Neural cell (in vitro differentiated cells): ENCODE data around the gene CALHM2. TPM values are rescaled to one million over a fixed set of nuclear protein-coding genes. Genes with fewer than 3 reads are reported as not detected.

Source experiments
- H2AFZ ChIP-seq: fragments of 200-600, 300-800 bp; sonication (generic), shearing (Covaris generic); 2 replicates; pipeline ENCODE4 v1.6.0; 2014; ENCODE audit warnings: low read depth, mild to moderate bottlenecking, antibody characterized with exemption, low read length, moderate library complexity
- H3F3A ChIP-seq: fragments of 200-600 bp; shearing (Covaris generic); 2 replicates; pipeline ENCODE4 v1.6.1; 2016; ENCODE audit warnings: mild to moderate bottlenecking, moderate library complexity, mixed read lengths, antibody characterized with exemption, low read length; ENCODE audit not compliant: insufficient read depth, poor library complexity, severe bottlenecking
- H3K27ac ChIP-seq: fragments of 200-600, 300-800 bp; sonication (generic), shearing (Covaris generic); 2 replicates; pipeline ENCODE4 v1.5.1; 2014; ENCODE audit warnings: mild to moderate bottlenecking, low read length, moderate library complexity
- H3K27me3 ChIP-seq: fragments of 300-800, 200-600 bp; sonication (generic), shearing (Covaris generic); 2 replicates; pipeline ENCODE4 v1.6.0; 2014; ENCODE audit warnings: mild to moderate bottlenecking, low read depth, low read length, moderate library complexity; ENCODE audit not compliant: insufficient read depth
- H3K36me3 ChIP-seq: fragments of 300-800, 200-600 bp; sonication (generic), shearing (Covaris generic); 2 replicates; pipeline ENCODE4 v1.5.1; 2014; ENCODE audit warnings: mild to moderate bottlenecking, antibody characterized with exemption, low read length, moderate library complexity; ENCODE audit not compliant: insufficient read depth
- H3K4me2 ChIP-seq: fragments of 300-800, 200-600 bp; sonication (generic), shearing (Covaris generic); 2 replicates; pipeline ENCODE4 v1.6.0; 2014; ENCODE audit warnings: mild to moderate bottlenecking, low read length
- H3K4me3 ChIP-seq: fragments of 300-800, 200-600 bp; sonication (generic), shearing (Covaris generic); 2 replicates; pipeline ENCODE4 v1.5.1; 2014; ENCODE audit warnings: mild to moderate bottlenecking, low read length, moderate library complexity
- H3K79me2 ChIP-seq: fragments of 200-600 bp; shearing (Covaris generic); replicated peaks from 2 replicates; pipeline ENCODE4 v1.6.0; 2014; ENCODE audit warnings: mild to moderate bottlenecking, low read length, moderate library complexity; ENCODE audit not compliant: insufficient read depth
- H3K9ac ChIP-seq: fragments of 300-800, 200-600 bp; sonication (generic), shearing (Covaris generic); 2 replicates; pipeline ENCODE4 v1.6.1; 2016; ENCODE audit warnings: mild to moderate bottlenecking, low read length, mixed read lengths
- H3K9me2 ChIP-seq: fragments of 200-600 bp; shearing (Covaris generic); 2 replicates; pipeline ENCODE4 v1.6.1; 2016; ENCODE audit warnings: mild to moderate bottlenecking, low read length, mixed read lengths; ENCODE audit not compliant: insufficient read depth
- H3K9me3 ChIP-seq: fragments of 200-600, 300-800 bp; sonication (generic), shearing (Covaris generic); 2 replicates; pipeline ENCODE4 v1.6.1; 2016; ENCODE audit warnings: mild to moderate bottlenecking, mixed run types, low read length, moderate library complexity, mixed read lengths
- H4K20me1 ChIP-seq: fragments of 200-600 bp; shearing (Covaris generic); 2 replicates; pipeline ENCODE4 v1.6.1; 2016; ENCODE audit warnings: mild to moderate bottlenecking, mixed run types; ENCODE audit not compliant: insufficient read depth
- EP300 ChIP-seq: fragments of 450-650 bp; conservative IDR thresholded peaks from 2 replicates; pipeline ENCODE4 v1.6.1; 2014; ENCODE audit warnings: antibody characterized with exemption, mild to moderate bottlenecking, moderate library complexity; ENCODE audit not compliant: poor library complexity, severe bottlenecking
- EZH2 ChIP-seq: fragments of 200-600, 300-800 bp; shearing (Covaris generic), sonication (generic); IDR thresholded peaks from 2 replicates; pipeline ENCODE4 v1.6.1; 2014; ENCODE audit warnings: antibody characterized with exemption, low read length, borderline replicate concordance, mild to moderate bottlenecking; ENCODE audit not compliant: insufficient read depth, poor library complexity, severe bottlenecking
- MXI1 ChIP-seq: fragments of 450-650 bp; conservative IDR thresholded peaks from 2 replicates; pipeline ENCODE4 v1.6.1; 2014; ENCODE audit warnings: antibody characterized with exemption, mild to moderate bottlenecking; ENCODE audit not compliant: poor library complexity, severe bottlenecking
- POLR2AphosphoS5 ChIP-seq: IDR thresholded peaks from 2 replicates; pipeline ENCODE4 v1.6.1; 2012
- RAD21 ChIP-seq: fragments of 450-650 bp; conservative IDR thresholded peaks from 2 replicates; pipeline ENCODE4 v1.6.1; 2014; ENCODE audit warnings: antibody characterized with exemption, mild to moderate bottlenecking, moderate library complexity
- SMC3 ChIP-seq: fragments of 450-650 bp; conservative IDR thresholded peaks from 2 replicates; pipeline ENCODE4 v1.6.1; 2014; ENCODE audit warnings: antibody characterized with exemption, mild to moderate bottlenecking, moderate library complexity; ENCODE audit not compliant: poor library complexity
- TAF1 ChIP-seq: IDR thresholded peaks from 2 replicates; pipeline ENCODE4 v1.6.1; 2012; ENCODE audit warnings: low read depth
- polyA plus RNA-seq: library from polyadenylated mRNA; depleted of rRNA; stranded (reverse); fragments of >200 nt; gene quantifications from 2 replicates; pipeline ENCODE4 v1.2.3, GENCODE V29; 2014
- TF ChIP-seq, protein P1 (sequence below): fragments of 450-650 bp; IDR thresholded peaks from 2 replicates; pipeline ENCODE4 v1.5.1; 2014; ENCODE audit warnings: antibody characterized with exemption, mild to moderate bottlenecking, moderate library complexity; ENCODE audit not compliant: poor library complexity, severe bottlenecking
- TF ChIP-seq, protein P2 (sequence below): IDR thresholded peaks from 2 replicates; pipeline ENCODE4 v1.6.1; 2012; ENCODE audit warnings: borderline replicate concordance

Gene CALHM2
- polyA plus RNA-seq, 1 donor from 2014 or later, result not detected

DNA sequence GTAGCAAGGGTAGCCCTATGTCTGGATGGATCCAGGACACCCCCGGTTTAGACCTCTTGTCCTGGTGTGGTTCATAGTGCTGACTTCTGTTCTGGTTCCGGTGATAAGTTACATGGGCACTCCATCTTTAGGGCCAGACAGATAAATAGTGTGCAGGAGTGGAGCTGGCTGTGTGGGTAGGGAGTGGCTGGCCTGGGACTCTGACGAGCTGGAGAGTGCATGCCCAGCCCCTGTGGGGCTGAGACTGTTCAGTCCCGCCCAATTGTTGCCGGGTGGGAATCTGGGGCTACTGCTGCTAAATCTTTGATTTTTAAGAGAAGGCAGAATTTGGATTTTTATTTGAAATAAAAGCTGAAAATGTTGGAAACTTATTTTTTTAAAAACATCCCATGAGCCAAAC lies 28.4 kb downstream of the CALHM2 start:
- H4K20me1 ChIP-seq, result no peaks in the 10 kb centered on the region

DNA sequence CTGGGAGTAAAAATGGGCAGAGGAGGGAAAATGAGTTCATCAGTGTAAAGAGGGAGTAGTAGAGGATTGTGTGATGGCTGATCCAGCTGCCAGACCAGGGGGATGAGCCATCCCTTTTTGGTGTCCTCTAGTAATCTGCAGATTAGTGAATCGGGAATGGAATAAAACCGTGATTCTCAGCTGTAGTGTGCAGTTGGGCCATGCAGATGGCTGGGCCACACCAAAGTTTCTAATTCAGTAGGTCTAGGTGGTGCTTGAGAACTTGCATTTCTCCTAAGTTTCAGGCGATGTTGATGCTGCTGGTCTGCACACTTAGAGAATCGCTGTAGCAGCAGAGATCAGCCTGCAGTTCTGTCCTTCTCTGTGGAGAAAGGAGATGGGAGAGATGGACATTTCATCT lies 33.1 kb downstream of the CALHM2 start:
- Histone ChIP-seq H3K36me3 (no peaks in the 10 kb centered on the region), H3K79me2 (no peaks in the 10 kb centered on the region), H3F3A (no peaks in the 10 kb centered on the region), H2AFZ (no peak overlapping the region), H3K27ac (no peak overlapping the region), H3K9me3 (no peaks in the 10 kb centered on the region), H3K9ac (no peak overlapping the region), H3K4me2 (no peak overlapping the region), H3K4me3 (no peak overlapping the region), H3K9me2 (no peaks in the 10 kb centered on the region), H4K20me1 (no peaks in the 10 kb centered on the region), H3K27me3 (no peaks in the 10 kb centered on the region)
- no peak for TF ChIP-seq RAD21
- no peak for TF ChIP-seq EP300
- TF ChIP-seq MXI1, result no peak
- TF ChIP-seq, protein P1, sequence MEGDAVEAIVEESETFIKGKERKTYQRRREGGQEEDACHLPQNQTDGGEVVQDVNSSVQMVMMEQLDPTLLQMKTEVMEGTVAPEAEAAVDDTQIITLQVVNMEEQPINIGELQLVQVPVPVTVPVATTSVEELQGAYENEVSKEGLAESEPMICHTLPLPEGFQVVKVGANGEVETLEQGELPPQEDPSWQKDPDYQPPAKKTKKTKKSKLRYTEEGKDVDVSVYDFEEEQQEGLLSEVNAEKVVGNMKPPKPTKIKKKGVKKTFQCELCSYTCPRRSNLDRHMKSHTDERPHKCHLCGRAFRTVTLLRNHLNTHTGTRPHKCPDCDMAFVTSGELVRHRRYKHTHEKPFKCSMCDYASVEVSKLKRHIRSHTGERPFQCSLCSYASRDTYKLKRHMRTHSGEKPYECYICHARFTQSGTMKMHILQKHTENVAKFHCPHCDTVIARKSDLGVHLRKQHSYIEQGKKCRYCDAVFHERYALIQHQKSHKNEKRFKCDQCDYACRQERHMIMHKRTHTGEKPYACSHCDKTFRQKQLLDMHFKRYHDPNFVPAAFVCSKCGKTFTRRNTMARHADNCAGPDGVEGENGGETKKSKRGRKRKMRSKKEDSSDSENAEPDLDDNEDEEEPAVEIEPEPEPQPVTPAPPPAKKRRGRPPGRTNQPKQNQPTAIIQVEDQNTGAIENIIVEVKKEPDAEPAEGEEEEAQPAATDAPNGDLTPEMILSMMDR, result no peak
- TF ChIP-seq EZH2, result no peak
- TF ChIP-seq TAF1, result no peak
- TF ChIP-seq POLR2AphosphoS5, result no peak
- TF ChIP-seq, protein P2, sequence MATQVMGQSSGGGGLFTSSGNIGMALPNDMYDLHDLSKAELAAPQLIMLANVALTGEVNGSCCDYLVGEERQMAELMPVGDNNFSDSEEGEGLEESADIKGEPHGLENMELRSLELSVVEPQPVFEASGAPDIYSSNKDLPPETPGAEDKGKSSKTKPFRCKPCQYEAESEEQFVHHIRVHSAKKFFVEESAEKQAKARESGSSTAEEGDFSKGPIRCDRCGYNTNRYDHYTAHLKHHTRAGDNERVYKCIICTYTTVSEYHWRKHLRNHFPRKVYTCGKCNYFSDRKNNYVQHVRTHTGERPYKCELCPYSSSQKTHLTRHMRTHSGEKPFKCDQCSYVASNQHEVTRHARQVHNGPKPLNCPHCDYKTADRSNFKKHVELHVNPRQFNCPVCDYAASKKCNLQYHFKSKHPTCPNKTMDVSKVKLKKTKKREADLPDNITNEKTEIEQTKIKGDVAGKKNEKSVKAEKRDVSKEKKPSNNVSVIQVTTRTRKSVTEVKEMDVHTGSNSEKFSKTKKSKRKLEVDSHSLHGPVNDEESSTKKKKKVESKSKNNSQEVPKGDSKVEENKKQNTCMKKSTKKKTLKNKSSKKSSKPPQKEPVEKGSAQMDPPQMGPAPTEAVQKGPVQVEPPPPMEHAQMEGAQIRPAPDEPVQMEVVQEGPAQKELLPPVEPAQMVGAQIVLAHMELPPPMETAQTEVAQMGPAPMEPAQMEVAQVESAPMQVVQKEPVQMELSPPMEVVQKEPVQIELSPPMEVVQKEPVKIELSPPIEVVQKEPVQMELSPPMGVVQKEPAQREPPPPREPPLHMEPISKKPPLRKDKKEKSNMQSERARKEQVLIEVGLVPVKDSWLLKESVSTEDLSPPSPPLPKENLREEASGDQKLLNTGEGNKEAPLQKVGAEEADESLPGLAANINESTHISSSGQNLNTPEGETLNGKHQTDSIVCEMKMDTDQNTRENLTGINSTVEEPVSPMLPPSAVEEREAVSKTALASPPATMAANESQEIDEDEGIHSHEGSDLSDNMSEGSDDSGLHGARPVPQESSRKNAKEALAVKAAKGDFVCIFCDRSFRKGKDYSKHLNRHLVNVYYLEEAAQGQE, result no peak
- TF ChIP-seq SMC3, result no peak

More for the DNA sequence above, 28.4 kb downstream of the CALHM2 start:
- H3K9me2 ChIP-seq, result no peaks in the 10 kb centered on the region
- no peak overlapping the region for H2AFZ ChIP-seq
- TF ChIP-seq, protein P1, result no peak
- TF ChIP-seq EZH2, result no peak
- no peaks in the 10 kb centered on the region for H3K36me3 ChIP-seq
- no peaks in the 10 kb centered on the region for H3K79me2 ChIP-seq
- no peak overlapping the region for H3K9ac ChIP-seq
- H3K27me3 ChIP-seq, result no peaks in the 10 kb centered on the region
- no peaks in the 10 kb centered on the region for H3F3A ChIP-seq
- no peak overlapping the region for H3K4me2 ChIP-seq
- H3K4me3 ChIP-seq, result no peak overlapping the region
- no peaks in the 10 kb centered on the region for H3K9me3 ChIP-seq
- H3K27ac ChIP-seq, result no peak overlapping the region
